Medulla oblongata (tissue), 1 donor: ENCODE results near the gene GAS6.
A peak's percentile ranks its signal among the peaks of the same experiment; 100 is the strongest.
"Not testable (repeated sequence)": the region's sequence is repeated elsewhere in the genome, so short reads cannot be mapped to it uniquely, and the experiment has no call there.

Source experiments
- DNase-seq: peaks from one replicate; pipeline ENCODE4 v3.0.0-alpha.2; 2015; ENCODE audit errors: extremely low spot score

GAS6 gene

DNA sequence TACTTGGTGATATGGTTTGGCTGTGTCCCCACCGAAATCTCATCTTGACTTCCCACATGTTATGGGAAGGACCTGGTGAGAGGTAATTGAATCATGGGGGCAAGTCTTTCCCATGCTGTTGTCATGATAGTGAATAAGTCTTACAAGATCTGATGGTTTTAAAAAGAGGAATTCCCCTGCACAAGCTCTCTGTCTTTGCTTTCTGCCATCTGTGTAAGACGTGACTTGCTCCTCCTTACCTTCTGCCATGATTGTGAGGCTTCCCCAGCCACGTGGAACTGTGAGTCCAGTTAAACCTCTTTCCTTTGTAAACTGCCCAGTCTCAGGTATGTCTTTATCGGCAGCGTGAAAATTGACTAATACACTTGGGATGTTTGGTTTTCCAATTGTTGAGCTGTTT, 4.0 kb upstream of the GAS6 start:
- not testable (repeated sequence) for DNase-seq

DNA sequence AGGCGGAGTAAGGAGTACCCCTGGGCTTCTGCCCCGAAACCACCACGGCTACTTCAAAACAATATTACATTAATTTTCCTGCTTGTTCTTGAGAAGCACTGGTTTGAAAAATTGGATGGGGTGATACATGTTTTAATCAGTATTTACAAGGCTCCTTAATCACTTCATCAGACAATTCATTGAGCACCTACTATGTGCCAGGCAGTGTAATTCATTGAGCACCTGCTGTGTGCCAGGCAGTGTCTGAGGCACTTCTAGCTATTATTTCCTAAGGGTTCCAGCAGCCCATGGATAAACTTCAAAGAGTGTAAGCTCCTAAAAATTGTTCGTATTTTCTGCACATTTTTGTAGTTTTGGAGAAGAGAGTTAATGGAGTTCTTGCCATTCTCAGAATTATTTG, 1.6 kb upstream of the GAS6 start:
- no peak for DNase-seq

GRCh38 chr13:113864273-113864890, 506 bp upstream of the GAS6 start:
- DNase-seq, result no peak

DNA sequence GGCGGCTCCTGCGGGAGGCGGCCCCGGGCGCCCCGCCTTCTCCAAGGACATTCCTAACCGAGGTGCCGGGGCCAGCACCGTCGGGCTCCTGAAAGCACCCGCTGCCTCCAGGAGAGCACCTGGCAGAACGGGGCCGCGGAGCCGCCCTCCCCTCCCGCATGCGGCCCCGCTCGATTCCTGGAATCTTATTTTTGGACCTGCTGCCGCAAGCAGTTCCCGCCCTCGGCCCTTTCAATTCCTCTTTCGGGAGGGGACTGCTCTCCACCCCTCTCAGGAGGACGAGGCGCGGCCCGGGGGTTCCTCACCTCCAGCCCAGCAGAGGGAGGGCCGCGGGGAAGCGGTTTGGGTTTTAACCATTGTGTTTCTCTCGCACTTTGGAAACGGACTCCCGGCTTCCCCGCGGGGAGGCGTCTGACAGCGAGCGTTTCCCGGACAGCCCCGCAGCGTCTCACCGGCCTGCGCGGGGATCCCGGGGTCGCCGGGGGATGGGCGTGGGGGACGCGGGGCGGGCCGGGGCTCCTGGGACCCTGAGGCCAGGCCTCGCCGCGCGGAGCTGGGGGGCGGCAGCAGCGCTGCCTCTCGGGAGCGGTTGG, 849 bp downstream of the GAS6 start:
- DNase-seq, result peak; percentile 51

DNA sequence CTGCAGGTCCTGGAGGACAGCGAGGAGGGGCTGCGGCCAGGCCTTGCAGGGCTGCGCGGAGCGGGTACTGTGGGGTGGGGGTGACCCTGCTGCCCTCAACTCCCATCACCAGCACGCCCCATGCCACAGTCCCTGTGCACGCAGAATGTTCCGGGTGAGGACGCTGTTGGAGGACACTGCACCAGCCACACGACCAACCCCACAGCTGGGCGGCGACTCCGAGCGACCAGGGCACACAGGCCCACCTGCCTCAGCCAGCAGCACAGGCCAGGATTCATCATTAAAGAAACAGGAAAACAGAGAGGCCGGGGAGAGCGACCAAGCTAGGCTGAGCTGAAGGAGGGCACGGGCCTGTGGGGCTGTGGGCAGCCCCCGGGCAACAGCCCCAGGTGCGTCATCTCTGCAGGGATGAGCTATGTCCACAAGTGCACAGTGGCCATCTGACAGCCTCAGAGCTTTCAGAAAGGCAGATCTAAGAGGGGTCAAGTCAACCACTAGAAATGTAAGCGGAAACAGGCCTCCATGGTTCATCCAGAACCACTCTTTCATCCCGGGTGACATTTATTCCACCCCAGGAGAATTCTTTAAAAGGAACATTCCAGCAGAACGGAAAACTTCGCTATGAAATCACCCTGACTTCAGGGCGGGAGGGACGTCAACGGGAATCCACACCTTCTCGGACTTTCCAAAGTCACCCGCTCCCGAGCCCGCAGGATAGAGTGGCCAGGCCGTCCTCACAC, 1.5 kb downstream of the GAS6 start:
- DNase-seq, result no peak

DNA sequence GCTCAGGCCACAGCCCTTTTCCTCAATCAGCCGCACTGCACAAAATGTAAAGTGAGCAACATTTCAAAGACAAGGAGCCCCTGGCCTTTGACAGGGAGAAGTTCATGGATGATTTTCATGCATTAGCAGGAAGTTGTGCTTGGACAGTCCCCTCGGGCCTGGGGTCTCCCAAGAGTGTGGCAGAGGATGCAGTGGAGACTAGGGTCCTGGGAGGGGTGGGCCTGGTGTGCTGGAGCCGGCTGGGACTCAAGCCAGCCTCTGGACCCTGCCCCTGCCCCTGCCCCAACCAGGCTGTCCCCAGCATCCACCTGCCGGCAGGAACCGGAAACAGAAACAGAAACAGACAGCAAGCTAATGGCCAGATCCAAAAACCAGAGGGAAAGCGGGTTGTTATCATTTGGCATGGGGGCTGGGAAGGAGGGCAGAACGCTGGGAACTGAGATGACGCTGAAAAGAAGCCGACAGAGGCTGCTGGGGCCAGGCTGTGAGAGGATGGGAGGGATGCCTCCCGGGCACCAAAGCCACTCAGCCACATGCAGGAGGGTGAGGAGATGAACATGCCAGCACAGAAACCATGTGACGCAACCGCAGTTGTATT, 2.3 kb downstream of the GAS6 start:
- no peak for DNase-seq

GRCh38 chr13:113860665-113861432, 3.0 kb downstream of the GAS6 start:
- no peak for DNase-seq

GRCh38 chr13:113860051-113860664, 3.7 kb downstream of the GAS6 start:
- DNase-seq, result no peak

GRCh38 chr13:113859311-113860050, 4.4 kb downstream of the GAS6 start:
- DNase-seq, result no peak

DNA sequence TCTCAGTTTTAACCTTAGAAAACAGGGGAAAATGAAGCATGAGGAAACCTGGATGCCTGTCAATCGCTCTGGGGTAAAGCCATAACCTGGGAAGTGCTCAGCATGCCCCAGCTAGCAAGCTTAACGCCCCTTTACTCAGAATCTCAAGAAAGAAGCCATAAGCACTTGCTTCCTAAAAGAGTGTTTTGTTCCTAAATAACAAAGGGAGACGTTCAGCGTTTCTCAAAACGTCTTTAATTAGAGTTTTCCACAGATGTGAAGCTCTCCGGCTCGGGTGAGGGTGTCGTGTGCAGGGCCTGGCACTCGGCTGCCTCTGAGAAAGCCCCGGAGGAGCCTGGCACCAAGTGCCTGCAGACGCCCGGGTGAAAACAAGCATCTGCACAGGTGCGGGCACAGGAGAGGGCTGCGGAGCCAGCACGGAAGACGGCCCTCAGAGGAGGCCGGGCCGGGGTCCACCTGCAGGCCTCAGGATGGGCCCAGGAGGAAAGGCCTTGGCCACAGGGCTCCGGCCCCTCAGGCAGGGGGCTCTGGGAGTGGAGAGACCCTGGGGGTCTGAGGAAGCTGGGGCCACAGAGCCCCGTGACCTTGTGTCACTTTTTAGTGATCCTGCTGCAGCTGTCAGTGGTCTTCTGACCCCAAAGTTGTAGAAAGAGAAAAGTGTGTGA, 6.2 kb downstream of the GAS6 start:
- no peak for DNase-seq

GRCh38 chr13:113856716-113857065, 7.2 kb downstream of the GAS6 start:
- no peak for DNase-seq

DNA sequence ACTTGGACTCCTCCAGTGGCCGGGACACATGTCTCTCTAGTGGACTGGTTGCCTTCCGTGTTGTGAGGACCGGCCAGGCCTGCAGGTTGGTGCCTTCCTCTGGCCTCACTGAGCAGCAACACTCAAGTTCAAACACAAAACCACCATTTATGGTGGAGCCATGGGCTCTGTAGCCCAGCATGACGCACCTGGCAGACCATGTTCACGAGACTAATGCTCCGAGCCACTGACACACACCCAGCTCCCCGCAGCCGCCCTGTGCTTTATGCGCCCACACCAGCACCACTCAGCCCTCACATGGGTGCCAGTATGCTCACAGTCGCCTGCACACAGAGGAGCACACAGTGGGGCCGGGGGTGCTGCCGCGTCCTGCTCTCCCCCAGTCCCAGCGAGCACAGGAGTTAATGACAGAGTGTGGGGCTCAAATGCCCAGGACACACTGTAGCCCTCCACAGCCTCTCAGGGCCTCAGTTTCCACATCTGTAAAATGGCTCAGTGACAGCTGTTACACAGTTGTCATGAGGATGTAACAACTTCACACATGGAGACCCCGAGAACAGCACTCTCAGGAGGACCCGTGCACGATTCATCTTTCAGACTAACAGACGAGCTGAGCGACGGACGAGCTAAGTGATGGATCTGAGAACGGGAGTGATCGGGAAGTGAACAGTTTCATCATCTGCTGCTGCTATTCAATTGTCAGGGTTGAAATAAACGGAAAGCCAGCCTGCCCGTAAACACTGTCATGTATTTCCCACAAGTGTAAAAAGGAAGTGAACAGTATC, 7.8 kb downstream of the GAS6 start:
- DNase-seq, result no peak

- no peak for DNase-seq
Observed at GRCh38 chr13:113855012-113855921, 8.6 kb downstream of the GAS6 start.

DNA sequence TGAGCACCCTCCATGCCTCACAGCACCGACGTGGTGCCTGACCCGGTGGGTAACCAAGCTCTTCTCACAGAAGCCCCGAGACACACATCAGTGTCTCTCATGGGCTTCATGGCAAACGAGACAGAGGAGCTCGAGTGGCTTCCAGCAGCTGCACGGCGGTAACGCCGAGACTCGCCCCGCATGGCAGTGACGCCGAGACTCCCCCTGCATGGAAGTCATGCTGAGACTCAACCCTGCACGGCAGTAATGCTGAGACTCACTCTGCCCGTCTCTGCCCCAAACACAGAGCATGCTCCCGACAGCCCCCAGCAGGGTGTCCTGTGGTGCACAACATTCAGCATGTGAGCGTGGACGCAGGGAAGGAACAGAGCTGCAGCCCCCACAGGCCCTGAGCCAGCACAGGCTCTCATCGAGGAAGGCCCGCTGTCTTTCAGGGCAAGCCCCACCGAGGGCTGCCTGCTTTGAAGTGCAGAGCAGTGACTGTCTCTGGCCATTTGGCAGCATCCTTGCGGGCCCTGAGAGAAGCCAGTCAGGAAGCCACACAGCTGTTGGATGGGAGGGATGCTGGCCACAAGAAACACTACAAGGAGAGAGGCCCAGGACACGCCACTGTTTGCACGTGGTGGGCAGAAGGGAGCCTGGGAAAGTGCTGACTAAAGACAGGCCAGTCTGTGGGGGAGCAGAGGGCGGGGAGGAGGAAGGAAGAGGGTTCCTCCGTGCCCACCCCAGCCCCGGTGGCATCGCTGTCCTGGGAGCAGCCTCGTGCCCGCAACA, 9.5 kb downstream of the GAS6 start:
- DNase-seq, result peak; percentile 76

GRCh38 chr13:113853518-113854237, 10.2 kb downstream of the GAS6 start:
- DNase-seq, result no peak

- no peak for DNase-seq
Observed at GRCh38 chr13:113852536-113853517, 11.0 kb downstream of the GAS6 start.
